HepG2 (cell line): Measurements from ENCODE around the gene SYT8. TPM values are rescaled to one million over a fixed set of nuclear protein-coding genes. Genes with fewer than 3 reads are reported as not detected.

Experiments
- ELF3 ChIP-seq: IDR thresholded peaks from 2 replicates; pipeline ENCODE4 v1.6.1; 2016; ENCODE audit warnings: missing genetic modification reagents, missing compliant biosample characterization
- HDAC6 ChIP-seq: fragments of 200-600 bp; sonication (generic); IDR thresholded peaks from 2 replicates; pipeline ENCODE4 v1.7.0; 2017; ENCODE audit warnings: mild to moderate bottlenecking, antibody characterized with exemption, low read length, low read depth
- RAD21 ChIP-seq: fragments of 450-650 bp; formaldehyde crosslinking; IDR thresholded peaks from 2 replicates; pipeline ENCODE4 v1.5.0; 2020; ENCODE audit warnings: mild to moderate bottlenecking
- SAP130 ChIP-seq: IDR thresholded peaks from 2 replicates; pipeline ENCODE4 v1.6.1; 2016; ENCODE audit warnings: low read depth
- ZFY ChIP-seq: sonication (generic); formaldehyde crosslinking; IDR thresholded peaks from 2 replicates; pipeline ENCODE4 v1.4.0; 2020; ENCODE audit warnings: missing genetic modification reagents
- ZNF607 ChIP-seq: sonication (generic); formaldehyde crosslinking; IDR thresholded peaks from 2 replicates; pipeline ENCODE4 v1.5.1; 2020; ENCODE audit warnings: missing genetic modification reagents, mild to moderate bottlenecking, borderline replicate concordance
- polyA plus RNA-seq, 8 experiments: library from polyadenylated mRNA; depleted of rRNA in 3 of 8; stranded (reverse) in 7 of 8; unstranded in 1 of 8; fragments of >200 nt; fragmentation: Illumina TruSeq in 4 of 8; extraction: Trizol in 4 of 8; gene quantifications; 2 replicates each; pipeline versions ENCODE4 v1.2.1 to v1.2.3, GENCODE V29; 2011 to 2016; ENCODE audit warnings: low read depth in 4 of 8, missing spikeins in 1 of 8, mixed read lengths in 1 of 8; ENCODE audit not compliant: insufficient read depth in 1 of 8
- total RNA-seq, 5 experiments: library from RNA; depleted of rRNA; stranded (reverse); fragments of >200 nt; fragmentation: Illumina TruSeq; extraction: Trizol; gene quantifications; 2 replicates each; pipeline ENCODE4 v1.2.3, GENCODE V29; 2016; ENCODE audit warnings: low read depth in 1 of 5
- TF ChIP-seq, protein P1 (sequence below): sonication (generic); formaldehyde crosslinking; IDR thresholded peaks from 2 replicates; pipeline ENCODE4 v1.5.1; 2020; ENCODE audit warnings: mild to moderate bottlenecking, moderate library complexity, missing genetic modification reagents
- TF ChIP-seq, protein P2 (sequence below): sonication (generic); formaldehyde crosslinking; IDR thresholded peaks from 2 replicates; pipeline ENCODE4 v1.4.0; 2020; ENCODE audit warnings: missing genetic modification reagents, low read depth, mild to moderate bottlenecking, borderline replicate concordance
- TF ChIP-seq, protein P3 (sequence below), 2 experiments: sonication (generic) in 1 of 2; formaldehyde crosslinking in 1 of 2; IDR thresholded peaks; 2 replicates each; pipeline versions ENCODE4 v1.4.0 to v1.6.1; 2016 to 2020; ENCODE audit warnings: borderline replicate concordance in 1 of 2, low read depth in 1 of 2, mild to moderate bottlenecking in 1 of 2, missing genetic modification reagents in 1 of 2
- TF ChIP-seq, protein P4 (sequence below): sonication (generic); formaldehyde crosslinking; IDR thresholded peaks from 2 replicates; pipeline ENCODE4; 2020; ENCODE audit warnings: missing genetic modification reagents, mild to moderate bottlenecking, borderline replicate concordance
- TF ChIP-seq, protein P5 (sequence below): IDR thresholded peaks from 2 replicates; pipeline ENCODE4 v1.6.1; 2012; ENCODE audit warnings: inconsistent platforms
- TF ChIP-seq, protein P6 (sequence below): IDR thresholded peaks from 2 replicates; pipeline ENCODE4 v1.6.1; 2016; ENCODE audit warnings: missing genetic modification reagents, missing compliant biosample characterization
- TF ChIP-seq, protein P7 (sequence below): sonication (generic); formaldehyde crosslinking; IDR thresholded peaks from 2 replicates; pipeline ENCODE4 v1.4.0; 2020; ENCODE audit warnings: missing genetic modification reagents

SYT8 gene
- total and polyA plus RNA-seq, 2 of the 13 experiments (the other 11 are each of a cell fraction or from before 2014, with no cell fraction given) = 0.60 to 2.3 TPM

DNA sequence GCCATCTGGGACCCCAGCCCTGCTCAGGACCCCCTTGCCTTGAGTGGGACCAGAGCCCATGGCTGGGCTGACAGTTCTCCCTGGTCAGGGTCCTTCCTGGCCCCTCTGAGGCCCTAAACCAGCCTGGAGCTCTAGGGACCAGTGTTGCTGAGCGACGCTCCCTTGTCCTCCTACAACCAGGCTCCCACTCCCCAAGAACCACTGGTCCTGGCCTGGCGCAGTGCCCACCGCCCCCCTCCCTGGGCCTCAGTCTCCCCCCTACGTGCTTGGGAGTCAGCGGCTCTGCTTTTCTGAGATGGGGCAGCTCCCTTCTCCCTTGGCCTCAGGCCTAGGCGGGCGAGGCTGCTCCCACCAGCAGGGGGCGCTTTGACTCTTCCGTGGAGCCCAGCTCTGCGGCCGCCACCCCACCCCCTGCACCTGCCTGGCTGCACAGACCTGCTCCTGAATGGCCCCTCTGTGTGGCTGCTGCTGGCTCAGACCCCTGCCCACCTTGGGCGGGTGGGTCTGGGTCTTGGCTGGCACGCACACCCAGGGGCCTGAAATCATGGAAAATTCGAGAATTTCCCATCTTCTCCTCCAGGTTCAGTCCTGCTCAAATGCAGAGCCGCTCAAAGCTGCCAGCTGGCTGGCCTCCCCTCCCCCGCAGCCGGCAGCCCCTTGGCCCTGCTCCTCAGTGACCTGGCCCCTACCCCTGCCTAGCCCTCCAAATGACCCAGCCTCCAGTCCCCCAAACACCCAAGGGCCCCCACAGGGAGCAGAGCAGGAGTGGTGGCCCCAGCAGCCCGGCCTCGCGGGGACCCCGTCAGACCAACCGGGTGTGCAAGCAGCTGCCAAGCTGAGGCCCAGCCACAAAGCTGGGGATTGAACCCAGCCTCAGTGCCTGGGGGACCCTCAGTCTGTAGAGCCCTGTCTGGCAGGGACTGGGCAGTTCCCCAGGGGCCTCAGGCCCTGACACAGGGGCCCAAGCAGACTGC, 47.8 kb downstream of the SYT8 start (continued):
- TF ChIP-seq, protein P1, sequence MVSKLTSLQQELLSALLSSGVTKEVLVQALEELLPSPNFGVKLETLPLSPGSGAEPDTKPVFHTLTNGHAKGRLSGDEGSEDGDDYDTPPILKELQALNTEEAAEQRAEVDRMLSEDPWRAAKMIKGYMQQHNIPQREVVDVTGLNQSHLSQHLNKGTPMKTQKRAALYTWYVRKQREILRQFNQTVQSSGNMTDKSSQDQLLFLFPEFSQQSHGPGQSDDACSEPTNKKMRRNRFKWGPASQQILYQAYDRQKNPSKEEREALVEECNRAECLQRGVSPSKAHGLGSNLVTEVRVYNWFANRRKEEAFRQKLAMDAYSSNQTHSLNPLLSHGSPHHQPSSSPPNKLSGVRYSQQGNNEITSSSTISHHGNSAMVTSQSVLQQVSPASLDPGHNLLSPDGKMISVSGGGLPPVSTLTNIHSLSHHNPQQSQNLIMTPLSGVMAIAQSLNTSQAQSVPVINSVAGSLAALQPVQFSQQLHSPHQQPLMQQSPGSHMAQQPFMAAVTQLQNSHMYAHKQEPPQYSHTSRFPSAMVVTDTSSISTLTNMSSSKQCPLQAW = 0 out of 2 replicates have a peak, but pooled peaks have one; percentile 23
- TF ChIP-seq, protein P2, sequence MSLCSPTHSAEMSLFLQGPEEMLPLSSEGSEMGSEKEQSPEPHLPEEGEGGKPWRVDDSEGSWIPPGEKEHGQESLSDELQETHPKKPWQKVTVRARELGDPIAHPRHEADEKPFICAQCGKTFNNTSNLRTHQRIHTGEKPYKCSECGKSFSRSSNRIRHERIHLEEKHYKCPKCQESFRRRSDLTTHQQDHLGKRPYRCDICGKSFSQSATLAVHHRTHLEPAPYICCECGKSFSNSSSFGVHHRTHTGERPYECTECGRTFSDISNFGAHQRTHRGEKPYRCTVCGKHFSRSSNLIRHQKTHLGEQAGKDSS (CRISPR knock-in tag) = peak; percentile 61; the same call in 1 of the 2 replicates
- TF ChIP-seq, protein P3, sequence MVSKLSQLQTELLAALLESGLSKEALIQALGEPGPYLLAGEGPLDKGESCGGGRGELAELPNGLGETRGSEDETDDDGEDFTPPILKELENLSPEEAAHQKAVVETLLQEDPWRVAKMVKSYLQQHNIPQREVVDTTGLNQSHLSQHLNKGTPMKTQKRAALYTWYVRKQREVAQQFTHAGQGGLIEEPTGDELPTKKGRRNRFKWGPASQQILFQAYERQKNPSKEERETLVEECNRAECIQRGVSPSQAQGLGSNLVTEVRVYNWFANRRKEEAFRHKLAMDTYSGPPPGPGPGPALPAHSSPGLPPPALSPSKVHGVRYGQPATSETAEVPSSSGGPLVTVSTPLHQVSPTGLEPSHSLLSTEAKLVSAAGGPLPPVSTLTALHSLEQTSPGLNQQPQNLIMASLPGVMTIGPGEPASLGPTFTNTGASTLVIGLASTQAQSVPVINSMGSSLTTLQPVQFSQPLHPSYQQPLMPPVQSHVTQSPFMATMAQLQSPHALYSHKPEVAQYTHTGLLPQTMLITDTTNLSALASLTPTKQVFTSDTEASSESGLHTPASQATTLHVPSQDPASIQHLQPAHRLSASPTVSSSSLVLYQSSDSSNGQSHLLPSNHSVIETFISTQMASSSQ (IDR thresholded peaks at IDR 0.05; ENCODE audit: low read depth) = no peak
- TF ChIP-seq, protein P3 (CRISPR knock-in tag; IDR thresholded peaks at IDR 0.05; ENCODE audit: borderline replicate concordance) = 0 out of 2 replicates have a peak, but pooled peaks have one; percentile 30
- peak; percentile 93 for TF ChIP-seq RAD21 (CRISPR knock-in tag)
- TF ChIP-seq, protein P4, sequence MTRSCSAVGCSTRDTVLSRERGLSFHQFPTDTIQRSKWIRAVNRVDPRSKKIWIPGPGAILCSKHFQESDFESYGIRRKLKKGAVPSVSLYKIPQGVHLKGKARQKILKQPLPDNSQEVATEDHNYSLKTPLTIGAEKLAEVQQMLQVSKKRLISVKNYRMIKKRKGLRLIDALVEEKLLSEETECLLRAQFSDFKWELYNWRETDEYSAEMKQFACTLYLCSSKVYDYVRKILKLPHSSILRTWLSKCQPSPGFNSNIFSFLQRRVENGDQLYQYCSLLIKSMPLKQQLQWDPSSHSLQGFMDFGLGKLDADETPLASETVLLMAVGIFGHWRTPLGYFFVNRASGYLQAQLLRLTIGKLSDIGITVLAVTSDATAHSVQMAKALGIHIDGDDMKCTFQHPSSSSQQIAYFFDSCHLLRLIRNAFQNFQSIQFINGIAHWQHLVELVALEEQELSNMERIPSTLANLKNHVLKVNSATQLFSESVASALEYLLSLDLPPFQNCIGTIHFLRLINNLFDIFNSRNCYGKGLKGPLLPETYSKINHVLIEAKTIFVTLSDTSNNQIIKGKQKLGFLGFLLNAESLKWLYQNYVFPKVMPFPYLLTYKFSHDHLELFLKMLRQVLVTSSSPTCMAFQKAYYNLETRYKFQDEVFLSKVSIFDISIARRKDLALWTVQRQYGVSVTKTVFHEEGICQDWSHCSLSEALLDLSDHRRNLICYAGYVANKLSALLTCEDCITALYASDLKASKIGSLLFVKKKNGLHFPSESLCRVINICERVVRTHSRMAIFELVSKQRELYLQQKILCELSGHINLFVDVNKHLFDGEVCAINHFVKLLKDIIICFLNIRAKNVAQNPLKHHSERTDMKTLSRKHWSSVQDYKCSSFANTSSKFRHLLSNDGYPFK (CRISPR knock-in tag) = peak; percentile 40; the same call in 1 of the 2 replicates
- TF ChIP-seq, protein P5, sequence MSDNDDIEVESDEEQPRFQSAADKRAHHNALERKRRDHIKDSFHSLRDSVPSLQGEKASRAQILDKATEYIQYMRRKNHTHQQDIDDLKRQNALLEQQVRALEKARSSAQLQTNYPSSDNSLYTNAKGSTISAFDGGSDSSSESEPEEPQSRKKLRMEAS = peak; percentile 52; the same call in 1 of the 2 replicates
- TF ChIP-seq, protein P6, sequence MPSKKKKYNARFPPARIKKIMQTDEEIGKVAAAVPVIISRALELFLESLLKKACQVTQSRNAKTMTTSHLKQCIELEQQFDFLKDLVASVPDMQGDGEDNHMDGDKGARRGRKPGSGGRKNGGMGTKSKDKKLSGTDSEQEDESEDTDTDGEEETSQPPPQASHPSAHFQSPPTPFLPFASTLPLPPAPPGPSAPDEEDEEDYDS (CRISPR knock-in tag) = no peak
- no peak for TF ChIP-seq HDAC6
- peak; percentile 35; the same call in 1 of the 2 replicates for TF ChIP-seq ZFY (CRISPR knock-in tag)
- 0 out of 2 replicates have a peak, but pooled peaks have one; percentile 30 for TF ChIP-seq ELF3
- TF ChIP-seq SAP130 (CRISPR knock-in tag) = peak; percentile 18; the same call in 1 of the 2 replicates
- TF ChIP-seq, protein P7, sequence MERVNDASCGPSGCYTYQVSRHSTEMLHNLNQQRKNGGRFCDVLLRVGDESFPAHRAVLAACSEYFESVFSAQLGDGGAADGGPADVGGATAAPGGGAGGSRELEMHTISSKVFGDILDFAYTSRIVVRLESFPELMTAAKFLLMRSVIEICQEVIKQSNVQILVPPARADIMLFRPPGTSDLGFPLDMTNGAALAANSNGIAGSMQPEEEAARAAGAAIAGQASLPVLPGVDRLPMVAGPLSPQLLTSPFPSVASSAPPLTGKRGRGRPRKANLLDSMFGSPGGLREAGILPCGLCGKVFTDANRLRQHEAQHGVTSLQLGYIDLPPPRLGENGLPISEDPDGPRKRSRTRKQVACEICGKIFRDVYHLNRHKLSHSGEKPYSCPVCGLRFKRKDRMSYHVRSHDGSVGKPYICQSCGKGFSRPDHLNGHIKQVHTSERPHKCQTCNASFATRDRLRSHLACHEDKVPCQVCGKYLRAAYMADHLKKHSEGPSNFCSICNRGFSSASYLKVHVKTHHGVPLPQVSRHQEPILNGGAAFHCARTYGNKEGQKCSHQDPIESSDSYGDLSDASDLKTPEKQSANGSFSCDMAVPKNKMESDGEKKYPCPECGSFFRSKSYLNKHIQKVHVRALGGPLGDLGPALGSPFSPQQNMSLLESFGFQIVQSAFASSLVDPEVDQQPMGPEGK (CRISPR knock-in tag) = peak; percentile 54; the same call in 1 of the 2 replicates
- 0 out of 2 replicates have a peak, but pooled peaks have one; percentile 24 for TF ChIP-seq ZNF607 (CRISPR knock-in tag)
